ENCODE measurements around the gene BHLHE23.

BHLHE23 gene

DNA sequence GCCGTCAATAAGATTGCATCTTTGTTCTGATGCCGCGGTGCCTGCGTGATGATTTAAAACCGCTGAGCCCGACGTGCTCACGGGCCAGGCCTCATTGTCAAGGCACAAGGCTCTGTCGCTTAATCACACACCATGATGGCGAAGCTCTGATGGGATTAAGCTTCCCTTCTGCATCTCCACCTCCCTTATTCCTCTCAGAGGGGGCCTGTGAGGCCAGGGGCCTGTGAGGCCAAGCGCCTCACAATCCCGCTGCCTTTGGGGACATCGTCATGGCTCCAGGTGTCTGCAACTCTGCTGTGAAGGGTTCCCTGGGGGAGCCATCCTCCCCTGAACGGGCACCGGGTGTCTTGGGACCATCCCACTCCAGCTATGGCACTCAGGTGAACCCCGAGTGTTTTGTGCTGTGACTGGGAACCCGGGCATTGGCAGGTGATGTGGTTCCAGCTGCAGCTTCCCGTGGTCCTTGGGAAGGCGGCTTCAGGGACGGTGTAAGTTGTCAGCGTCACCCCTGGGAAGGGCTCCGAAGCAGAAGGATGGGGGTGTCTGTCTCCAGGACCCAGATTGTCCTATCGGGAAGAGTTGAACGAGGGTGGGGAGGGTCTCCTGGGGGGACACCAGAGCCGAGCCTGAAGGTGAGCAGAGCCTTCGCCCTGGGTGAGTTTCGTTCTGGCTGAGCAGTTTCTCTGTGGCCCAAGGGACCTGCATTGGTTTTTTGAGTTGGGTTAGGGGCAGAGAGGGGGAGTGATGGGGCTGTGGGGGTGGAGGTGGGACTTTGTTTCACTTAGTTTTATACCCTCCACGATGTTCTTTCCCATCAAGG lies 18.0 kb upstream of the BHLHE23 start:
- no peak for DNase-seq

GRCh38 chr20:63023936-63024571 lies 17.3 kb upstream of the BHLHE23 start:
- DNase-seq: no peak

GRCh38 chr20:63023071-63023935 lies 16.5 kb upstream of the BHLHE23 start:
- no peak for DNase-seq

DNA sequence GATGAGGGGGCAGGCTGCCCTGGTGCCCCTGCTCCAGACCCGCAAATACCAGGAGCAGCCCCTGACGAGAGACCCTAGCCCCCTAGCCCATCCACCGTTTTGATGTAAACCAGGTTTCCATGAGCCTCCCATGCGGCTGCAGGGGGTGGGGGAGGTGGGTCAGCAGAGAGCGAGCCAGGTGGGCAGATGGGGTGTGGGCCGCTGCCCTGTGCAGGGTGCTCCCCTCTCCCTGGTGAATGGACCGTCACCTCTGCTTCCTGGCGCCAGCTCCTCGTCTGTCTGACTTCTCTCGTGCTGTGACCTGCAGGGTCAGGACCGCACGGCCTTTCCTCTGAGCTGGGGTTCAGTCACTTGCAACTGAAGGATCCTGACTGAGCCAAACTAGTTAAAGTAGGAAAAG lies 15.7 kb upstream of the BHLHE23 start:
- DNase-seq: no peak

DNA sequence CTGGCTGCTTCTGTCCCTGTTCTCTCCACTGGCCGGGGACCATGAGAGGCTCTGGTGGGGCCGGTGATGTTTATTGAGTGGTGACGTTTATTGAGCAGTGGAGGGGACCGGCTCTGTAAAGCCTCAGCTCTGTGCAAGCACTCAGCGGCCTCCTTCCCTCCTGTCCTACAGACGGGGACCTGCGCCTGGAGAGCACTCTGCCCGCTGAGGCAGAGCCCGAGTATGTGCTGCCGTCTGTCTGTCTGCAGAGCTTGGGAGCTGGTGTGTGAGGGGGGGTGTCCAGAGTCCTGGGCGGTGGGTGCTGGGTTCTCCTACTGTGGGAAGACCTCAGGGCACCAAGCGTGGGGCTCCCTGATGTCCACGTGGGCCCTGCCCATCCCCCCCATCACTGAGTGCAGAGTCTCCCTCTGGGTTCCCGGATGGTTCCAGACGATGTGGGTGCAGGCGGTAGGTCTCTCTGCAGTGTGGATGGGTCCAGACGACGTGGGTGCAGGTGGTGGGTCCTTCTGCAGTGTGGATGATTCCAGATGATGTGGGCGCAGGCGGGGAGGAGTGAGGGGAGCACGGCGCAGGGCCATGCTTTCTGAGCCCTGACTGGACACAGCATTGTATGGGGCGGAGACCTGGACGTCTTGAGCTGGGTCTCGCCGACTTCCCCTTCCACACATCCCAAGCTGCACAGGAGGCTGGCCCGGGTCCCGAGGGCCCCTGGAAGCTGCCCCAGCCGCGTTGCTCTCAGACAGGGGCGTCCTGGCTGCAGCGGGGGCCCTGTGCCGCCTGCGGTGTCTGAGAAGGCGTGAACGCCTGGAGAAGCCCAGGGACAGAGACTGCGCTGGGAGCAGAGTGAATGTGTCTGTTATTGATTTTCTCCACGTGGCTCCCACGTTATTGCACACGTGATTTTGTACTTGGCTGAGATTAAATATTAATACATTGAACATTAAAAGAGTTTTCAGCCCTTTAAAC lies 14.9 kb upstream of the BHLHE23 start:
- no peak for DNase-seq

- no peak for DNase-seq
These were observed 13.9 kb upstream of the BHLHE23 start for GRCh38 chr20:63020681-63021080.

GRCh38 chr20:63017826-63018411 lies 11.2 kb upstream of the BHLHE23 start:
- DNase-seq: no peak

DNA sequence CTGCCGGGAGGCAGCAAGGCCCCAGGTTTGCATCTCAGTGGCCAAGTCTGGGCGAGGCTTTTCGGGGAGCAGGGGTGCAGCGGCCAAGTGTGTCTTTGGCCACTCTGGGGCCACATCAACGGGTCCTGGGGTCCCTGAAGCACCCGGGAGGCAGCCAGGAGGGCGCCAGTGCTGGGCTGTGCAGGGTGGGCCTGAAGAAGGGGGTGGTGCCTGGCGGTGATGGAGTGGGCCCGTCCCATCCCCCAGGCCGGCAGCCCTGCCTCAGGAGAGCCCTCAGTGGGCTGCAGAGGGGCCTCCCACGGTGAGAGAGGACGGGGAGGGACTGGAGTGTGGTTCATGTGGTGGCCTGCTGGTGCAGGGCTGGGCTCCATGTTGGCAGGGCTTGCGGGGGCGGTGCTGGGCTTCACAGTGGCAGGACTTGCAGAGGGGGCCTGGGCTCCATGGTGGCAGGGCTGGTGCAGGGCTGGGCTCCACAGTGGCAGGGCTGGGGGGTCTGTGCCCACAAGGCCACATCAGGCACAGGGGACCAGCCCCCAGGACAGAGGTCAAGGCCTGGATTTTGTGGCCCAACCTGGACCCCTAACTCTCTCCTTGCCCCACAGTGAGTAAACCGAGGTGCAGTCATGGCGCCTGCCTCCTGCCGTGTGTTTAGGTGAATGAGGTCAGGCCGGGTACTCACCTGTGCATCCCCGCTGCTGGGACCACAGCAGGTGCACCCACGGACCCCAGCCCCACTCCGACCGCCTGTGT lies 10.5 kb upstream of the BHLHE23 start:
- DNase-seq: no peak

DNA sequence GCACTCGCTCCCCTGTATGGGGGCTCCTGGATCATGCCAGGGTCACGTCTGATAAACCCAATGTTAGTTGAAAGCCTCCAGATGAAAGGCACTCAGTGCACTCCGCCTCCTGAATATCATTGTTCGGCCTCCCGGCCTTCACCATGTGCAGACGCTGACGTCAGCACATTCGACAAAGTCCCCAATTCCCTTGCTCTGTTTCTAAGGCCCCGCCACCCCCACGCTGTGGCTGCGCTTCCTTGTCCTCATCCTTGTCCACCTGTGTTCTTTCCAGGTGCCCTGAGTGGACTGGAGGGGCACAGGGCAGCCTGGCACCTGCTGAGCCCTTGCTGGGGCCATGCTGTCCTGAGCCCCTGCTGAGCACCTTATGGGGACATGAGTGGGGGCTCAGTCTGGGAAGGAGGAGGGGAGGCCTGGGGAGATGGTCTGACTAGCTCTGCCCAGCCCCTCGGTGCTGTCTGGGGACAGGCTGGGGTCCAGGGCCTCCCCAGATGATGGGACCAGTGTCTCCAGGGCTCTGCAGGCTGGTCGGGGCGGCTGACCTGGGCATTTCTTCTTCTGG lies 9.8 kb upstream of the BHLHE23 start:
- DNase-seq: no peak

- no peak for DNase-seq
These were observed 9.0 kb upstream of the BHLHE23 start for GRCh38 chr20:63015662-63016361.

- DNase-seq: no peak
These were observed 8.4 kb upstream of the BHLHE23 start for GRCh38 chr20:63015147-63015661.

- no peak for DNase-seq
These were observed 7.9 kb upstream of the BHLHE23 start for GRCh38 chr20:63014710-63015109.

- no peak for DNase-seq
These were observed 7.5 kb upstream of the BHLHE23 start for GRCh38 chr20:63014287-63014686.

DNA sequence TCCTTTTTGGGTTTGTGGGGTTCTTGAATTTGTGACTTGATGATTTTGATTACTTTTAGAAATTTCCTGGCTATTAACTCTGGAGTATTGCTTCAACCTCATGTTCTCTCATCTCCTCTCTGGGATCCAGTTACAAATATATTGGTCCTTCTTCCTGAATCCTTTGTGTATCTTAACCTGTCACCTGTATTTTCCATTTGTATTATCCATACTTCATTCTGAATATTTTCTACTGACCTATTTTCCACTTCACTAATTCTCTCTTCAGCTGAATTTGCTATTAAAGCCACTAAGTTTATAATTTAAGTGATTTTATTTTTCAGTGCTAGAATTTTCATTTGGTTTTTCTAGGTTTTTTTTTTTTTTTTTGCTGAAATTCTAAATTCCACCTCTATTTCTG lies 6.4 kb upstream of the BHLHE23 start:
- no peak for DNase-seq

DNA sequence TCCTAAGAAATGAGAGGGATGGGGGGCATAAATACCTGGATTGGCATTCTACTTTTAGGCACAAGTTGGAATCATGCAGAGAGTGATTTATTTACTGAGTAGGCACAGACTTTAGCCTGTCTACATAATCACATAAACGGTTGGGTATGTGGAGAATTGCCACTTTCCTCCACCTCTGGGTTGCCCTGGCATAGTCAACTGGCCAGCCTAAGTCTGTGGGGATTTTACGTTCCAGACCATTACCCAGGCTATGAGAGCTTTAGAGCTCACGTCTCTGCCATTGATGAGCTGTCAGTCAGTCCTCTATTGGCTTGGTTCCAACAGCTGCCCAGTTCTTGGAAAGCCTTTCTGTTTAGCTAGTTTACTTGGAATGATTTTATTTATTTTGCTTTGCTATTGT lies 5.0 kb upstream of the BHLHE23 start:
- DNase-seq: no peak

DNA sequence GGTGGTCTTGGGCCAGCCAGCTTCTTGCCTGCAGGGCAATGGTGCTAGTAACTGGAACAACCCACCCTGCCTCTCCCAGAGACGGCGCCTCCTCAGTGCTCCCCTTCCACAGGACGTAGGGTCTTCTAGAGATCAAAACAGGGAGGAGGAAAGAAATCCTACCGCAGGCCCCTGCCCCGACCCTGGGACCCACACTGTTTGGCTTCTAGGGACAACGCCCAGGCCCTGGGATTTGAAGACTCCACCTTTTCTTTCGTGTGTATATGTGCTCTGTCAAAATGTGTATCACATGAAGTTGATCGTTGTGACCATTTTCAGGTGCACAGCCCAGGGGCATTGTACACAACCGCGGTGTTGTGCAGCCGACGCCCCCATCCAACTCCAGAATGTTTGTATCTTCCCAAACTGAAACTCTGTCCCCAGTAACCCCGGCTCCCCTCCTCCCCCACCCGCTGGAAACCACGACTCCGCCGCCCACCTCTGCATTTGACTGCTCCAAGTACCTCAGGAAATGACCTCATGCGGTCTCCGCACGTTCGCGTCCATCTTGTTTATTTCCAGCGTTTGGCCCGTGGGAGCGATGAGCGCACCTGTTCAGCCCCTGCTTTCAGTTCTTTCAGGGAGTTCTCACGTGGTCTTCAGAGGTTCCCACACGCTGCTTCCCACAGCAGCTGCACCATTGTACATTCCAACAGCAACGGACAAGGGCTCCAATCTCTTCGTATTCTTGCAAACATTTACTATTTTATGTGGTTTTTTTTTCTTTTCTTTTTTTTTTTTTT lies 3.4 kb upstream of the BHLHE23 start:
- DNase-seq: peak; percentile 45

DNA sequence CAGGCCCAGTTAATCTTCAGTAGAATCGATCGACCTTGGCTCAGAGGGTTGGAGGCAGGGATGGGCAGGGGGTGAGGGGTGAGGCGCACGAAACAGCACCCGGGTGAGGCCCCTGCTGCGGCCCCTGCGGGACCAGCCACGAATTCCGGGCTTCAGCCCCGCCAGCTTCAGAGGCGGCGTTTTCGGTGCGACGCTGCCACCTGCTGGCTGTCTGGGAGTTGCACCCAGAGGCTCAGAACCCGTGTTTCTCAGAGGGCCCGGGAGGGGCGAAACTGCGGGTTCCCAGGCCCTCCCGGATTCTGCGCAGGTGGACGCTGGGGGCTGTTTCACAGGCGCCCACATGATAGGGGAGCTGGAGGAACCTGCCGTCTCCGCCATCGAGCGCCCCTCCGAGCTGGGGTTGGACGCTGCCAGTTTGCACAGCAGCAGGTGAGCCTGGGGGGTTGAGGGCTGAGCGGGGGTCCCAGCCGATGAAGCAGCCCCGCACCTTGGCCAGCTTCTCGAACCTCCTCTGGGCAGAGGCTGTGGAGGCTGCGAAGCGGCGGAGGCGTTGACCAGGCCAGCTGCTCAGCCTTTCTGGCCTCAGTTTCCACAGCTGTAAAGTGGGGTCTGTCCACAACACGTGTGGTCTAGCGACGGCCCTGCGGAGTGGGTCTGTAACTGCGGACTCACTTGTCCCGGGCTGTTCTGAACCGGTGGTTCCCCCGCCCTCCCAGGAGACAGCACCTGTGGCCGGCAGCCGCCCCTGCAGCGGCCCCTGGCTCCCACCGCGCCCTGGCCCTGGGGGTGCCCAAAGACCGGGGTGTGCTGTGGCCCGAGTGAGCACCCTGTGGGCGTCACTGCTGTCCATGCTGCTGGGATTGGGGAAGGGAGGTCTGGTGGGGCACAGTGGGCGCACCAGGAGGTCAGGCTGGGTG lies 2.5 kb upstream of the BHLHE23 start:
- DNase-seq: peak; percentile 84

DNA sequence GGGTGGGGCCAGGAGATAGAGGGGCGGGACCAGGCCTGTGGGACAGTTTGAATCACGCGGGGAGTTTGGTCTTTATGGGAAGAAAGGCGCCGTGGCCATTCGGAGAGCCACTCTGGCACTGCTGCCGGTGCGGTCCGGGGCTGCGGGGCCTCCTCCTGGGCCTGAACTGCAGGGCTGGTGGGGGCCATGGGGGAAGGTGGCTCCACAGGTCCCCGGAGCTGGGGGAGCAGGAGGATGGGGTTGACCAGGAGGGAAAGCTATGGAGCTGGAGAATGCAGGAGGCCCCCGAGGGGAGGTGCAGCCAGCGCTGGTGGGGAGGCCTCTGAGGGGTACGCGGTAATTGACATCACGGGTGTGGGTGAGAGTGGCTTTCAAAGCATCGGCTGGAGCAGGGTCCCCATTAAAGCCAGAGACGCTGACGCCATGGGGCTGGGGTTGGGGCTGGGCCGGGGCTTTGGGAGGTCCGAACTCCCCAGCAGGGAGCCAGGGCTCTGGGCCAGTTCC lies 1.8 kb upstream of the BHLHE23 start:
- DNase-seq: no peak
